CD4-positive, alpha-beta T cell treated with Interleukin-12 subunit alpha and Interleukin-12 subunit beta, for 1 hour (primary cell): Measurements from ENCODE around the gene FAM89B.

Source experiments
- DNase-seq: peaks from one replicate; pipeline ENCODE4 v3.0.0-alpha.2; 2020

Gene FAM89B

DNA sequence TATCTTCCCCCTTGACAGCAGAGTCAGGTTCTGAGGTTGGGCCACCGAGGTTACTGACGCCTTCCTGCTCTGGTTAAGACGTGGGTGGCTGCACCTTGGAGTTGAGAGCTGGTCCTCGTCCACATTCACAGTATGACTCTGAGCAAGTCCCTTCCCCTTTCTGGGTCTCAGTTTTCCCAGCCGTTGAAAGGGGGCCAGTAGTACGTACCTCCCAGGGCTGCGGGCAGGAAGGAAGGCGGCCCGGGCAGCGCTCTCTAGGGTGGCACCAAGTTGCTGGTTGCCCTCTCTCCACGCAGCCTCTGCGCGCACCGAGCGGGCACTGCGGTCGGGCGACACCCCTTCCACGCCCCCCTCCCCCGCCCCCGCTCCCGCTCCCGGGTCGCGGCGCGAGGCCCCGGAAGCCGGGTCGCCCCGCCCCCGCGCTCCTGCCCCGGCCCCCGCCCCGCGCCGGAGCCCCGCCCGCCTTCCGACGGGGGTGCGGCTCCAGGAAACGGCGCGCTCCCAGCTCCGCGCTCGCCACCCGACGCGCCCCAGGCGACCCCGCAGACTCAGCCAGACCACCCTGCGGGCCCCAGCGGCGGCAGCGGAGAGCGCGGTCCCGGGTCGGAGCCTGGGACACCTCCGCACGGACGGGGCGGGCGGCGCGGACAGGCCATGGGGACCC lies 3.4 kb downstream of the FAM89B start, which contains the start of gene EHBP1L1:
Gene EHBP1L1, plus strand, starts transcription at position 486 of the 664 bp plus-strand sequence. CDS start 250 bp downstream, outside the sequence.
- DNase-seq = peak; percentile 88

DNA sequence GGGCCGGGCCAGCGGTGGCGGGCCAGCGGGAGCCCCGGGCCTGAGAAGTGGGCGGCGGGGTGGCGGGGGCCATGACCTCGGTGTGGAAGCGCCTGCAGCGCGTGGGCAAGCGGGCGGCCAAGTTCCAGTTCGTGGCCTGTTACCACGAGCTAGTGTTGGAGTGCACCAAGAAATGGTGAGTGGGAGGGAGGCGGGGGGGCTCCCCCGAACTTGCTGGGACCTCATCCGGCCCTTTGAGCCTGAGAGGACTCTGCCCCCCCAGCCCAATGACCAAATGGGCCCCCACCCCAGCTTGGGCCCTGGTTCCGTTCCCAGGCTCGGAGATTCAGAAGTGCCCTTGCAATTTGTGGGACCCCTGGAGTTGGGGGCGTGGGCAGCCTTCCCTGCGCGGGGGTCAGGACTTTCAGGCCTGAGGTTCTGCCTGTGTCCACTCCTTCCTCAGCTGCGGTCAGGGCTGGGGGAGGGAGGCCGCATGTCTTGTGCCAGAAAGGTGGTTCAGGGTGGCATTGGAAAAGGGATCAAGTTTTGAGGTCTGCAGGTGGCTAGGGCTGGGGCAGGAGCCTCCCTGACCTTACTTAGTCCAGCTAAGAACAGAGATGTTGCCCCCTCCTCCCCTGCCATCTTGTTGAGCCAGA lies 4.0 kb downstream of the FAM89B start:
- DNase-seq = no peak

DNA sequence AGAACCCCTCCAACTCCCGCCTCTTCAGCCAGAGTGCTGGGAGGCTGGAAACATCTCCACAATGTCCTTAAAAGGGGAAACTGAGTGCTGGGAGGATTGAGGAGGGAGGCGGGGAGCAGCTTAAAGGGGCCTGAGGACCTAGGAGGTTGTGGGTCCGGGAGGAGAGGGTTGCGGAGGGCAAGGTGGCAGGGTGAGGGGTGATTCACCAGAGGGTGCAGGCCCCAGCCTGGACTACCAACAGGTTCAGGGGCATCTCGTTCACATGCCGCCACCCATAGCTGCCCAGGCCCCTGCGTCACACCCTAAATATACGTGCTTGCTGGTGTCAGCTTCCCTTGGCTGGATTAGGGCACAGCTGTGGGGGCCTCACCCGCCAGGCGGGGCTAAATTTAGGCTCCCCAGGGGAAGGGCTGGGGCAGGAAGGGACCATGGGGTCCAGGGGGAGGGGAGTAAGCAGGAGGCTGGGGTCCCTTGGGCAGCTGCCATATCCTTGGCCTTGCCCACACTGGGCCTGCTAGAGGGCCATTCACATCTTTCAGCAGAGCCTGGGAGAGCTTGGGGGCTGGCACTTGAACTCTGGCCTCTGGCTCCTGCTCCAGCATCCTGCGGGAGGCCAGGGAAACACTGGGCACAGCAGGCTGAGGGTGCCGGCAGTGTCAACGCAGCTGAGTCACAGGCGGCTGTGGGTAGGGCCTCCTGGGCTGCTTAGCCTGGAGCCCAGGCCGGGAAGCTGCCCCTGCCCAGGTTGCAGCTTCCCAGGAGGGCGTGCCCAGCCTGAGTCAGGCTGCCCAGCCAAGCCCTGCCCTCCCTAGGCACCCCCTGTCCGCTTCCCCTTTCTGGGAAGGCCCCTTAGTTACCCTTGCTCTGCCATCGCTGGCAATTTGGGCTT lies 4.8 kb downstream of the FAM89B start:
- peak; percentile 38 for DNase-seq

DNA sequence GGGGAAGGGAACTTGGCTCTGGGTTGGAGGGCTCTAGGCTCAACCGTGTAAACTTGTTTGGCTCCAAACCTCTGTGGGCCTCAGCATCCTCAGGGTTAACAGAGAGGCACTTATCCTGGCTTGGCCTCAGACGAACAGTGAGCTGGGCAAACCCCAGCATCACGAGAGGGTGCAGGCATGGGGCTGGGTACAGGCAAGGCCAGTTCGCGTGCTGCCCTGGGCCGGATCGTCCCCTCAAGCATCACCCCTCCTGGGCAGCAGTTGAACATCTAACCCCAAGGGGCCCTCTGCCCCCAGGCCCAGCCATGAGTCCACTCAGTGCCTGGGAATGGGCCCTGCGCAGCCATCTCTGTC lies 5.4 kb downstream of the FAM89B start:
- no peak for DNase-seq

DNA sequence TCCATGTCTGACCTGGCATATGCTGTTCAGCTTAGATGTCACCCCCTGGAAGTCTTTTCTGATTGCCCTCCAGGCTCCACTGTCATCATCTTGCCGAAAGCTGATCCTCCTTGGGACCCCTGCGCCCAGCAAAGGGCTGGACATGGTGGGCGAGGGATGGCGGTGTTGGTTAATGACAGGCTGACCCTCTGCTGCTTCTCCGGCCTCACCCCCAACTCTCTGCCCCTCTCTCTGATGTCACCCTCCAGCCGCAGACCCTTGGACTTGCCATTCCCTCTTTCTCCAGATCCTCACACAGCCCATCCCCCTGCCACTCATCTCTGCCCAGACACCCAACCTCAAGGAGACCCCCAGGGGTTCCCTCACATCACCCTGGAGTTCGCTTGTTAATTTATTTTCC lies 5.8 kb downstream of the FAM89B start:
- DNase-seq = no peak

DNA sequence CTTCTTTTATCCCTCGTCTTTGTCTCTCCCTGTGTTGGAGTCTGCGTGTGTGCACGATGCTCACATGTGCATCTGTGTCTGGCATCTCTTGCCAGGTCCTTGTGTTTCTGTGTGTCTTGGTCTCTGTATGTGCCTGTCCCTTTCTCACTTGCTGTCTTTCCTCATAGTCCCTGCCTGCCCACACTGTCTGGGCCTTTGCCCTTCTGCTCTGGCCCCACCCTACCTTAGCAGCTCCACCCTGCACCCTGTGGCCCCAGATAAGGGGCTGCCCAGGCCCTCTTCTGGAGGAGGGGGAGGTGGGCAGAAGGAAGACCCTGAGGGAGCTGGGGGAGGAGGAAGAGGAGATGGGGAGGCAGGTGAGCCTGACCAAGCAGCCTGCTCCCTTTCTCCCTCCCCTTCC lies 6.3 kb downstream of the FAM89B start:
- DNase-seq = no peak

DNA sequence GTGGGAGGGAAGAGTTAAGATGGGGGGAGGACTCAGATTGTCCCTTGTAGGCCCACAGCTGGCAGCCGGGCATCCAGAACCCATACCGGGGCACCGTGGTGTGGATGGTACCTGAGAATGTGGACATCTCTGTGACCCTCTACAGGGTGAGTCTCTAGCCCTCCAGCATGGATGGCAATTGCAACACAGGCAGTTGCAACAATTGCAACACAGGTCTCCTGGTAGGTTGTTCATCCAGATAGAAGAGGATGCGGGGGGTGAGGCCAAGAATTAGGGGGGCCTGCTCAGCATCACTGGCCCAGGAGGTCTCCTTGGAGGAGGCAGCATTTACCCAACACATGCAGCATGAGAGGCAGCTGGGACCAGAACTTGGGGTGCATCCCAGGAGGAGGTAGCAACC lies 7.0 kb downstream of the FAM89B start:
- DNase-seq = no peak

DNA sequence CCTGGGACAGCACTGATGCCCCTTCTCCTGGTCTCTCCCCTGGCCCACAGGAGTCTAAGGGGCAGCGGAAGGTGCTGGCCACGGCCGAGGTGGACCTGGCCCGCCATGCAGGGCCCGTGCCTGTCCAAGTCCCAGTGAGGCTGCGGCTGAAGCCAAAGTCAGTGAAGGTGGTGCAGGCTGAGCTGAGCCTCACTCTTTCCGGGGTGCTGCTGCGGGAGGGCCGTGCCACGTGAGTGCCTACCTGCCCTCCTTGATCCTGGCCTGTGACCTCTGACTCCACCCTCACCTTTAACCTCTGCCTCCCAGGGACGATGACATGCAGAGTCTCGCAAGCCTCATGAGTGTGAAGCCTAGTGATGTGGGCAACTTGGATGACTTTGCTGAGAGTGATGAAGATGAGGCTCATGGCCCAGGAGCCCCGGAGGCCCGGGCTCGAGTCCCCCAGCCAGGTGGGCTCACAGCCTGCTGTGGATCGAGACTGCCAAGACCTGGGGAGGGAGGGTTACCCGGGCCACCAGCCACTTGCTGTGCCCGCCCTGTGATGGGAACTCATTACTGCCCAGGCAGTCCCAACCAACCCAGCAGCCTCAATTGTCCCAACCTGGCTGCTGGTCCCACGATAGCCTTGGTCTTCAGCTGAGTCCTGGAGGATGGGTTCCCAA lies 7.8 kb downstream of the FAM89B start:
- DNase-seq = no peak

DNA sequence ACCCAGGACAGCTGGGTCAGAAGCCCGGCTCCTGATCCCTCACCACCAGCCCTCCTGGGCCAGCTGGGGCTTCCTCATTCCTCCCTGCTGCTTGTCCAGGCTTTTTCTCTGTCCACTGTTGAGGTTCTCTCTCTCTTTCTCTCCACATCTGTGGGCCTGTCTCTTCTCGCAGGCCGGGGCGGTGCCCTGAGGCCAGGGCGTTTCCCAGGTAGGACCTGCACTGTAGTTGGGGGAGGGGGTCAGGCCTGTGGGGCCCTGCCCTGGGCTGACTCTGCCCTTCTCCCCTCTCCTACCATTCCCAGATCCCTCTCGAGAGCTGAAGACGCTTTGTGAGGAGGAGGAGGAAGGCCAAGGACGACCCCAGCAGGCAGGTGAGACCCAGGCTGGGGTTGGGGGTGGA lies 8.4 kb downstream of the FAM89B start:
- DNase-seq = no peak

DNA sequence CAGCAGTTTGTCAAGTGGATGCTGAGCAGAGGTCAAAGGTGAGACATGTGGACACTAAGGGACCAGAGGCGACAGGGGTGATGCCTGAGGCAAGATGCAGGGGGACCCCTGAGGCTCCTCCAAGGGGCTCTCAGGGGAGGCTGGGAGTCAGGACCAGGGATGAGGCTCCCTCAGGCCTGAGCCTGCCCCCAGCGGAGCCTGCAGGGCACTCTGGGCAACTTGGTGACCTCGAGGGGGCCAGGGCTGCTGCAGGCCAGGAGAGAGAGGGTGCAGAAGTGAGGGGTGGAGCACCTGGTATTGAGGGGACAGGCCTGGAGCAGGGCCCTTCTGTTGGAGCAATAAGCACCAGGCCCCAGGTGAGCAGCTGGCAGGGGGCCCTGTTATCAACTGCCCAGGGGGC lies 9.6 kb downstream of the FAM89B start:
- DNase-seq = no peak

DNA sequence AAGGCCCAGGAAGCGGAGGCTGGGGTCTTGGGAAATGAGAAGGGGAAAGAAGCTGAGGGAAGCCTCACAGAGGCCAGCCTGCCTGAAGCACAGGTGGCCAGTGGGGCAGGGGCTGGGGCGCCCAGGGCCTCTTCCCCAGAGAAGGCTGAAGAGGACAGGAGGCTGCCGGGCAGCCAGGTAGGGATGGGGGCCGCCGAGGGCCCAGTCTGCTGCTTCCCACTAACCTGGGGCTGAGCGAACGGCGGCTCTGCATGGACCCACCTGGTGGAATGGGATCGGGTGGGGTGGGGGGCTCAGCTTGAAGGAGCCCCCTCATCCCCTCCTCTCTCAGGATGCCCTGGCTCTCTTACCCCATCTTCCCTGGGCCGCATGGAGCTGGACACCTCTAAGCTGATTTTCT lies 11.3 kb downstream of the FAM89B start:
- DNase-seq = no peak

DNA sequence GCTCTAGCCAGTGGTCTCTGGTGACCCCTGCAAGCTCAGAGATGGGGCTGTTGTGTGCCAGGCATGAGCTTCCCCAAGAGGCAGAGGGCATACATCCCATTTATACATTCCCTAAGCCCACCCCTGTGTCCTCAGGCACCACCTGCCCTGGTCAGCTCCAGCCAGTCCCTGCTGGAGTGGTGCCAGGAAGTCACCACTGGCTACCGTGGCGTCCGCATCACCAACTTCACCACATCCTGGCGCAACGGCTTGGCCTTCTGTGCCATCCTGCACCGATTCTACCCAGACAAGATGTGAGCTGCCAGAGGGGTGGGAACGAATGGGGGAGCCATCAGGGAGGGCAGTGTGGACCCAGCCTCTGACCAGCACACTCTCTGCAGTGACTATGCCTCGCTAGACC lies 11.8 kb downstream of the FAM89B start:
- DNase-seq = no peak

DNA sequence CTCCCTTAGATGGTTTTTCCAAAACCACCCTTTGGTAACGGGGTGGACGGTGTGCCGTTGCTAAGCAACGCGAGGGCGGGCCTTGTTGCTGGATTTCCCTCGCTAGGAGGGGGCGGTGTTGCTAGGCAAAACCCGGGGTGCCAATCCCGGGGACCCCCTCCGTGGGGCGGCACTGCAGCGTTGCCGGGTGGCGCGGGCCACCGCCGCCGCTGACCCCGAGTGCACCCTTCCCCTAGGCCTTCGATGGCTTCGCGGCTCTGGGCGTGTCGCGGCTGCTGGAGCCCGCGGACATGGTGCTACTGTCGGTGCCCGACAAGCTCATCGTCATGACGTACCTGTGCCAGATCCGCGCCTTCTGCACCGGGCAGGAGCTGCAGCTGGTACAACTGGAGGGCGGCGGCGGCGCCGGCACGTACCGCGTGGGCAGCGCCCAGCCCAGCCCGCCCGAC lies 12.4 kb downstream of the FAM89B start:
- DNase-seq = no peak

DNA sequence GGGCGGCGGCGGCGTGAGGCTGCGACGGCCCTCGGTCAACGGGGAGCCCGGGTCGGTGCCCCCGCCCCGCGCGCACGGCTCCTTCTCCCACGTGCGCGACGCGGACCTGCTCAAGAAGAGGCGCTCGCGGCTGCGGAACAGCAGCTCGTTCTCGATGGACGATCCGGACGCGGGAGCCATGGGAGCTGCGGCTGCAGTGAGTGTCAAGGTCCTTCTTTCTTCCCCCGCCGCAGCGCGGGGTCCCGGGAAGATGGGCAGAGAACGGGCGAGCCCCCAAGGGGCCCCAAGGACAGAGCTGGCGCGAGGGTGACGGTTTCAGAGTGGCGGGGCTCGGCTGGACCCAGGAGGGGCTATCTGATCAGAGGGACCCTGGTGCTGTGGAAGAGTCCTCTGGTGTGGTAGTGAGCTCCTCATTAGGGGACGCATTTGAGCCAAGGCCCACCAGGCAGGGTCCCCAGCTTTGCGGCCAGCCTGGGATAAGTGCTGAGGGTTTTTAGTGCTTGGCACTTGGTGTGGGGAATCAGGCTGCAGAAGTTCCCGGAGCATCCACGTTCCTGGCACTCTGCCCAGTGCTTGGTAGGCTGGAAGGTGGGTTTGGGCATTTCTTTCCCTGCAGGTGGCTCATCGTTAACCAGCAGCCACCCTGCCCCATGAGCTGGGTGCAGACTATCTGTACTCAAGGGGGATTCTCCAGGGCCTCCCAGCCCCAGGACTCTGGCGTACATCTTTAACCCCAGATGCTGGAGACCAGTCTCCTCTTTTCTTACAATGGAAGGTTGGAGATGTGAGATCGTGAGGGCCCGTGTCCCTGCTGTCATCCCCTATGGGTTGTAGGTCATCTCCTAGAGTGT lies 13.3 kb downstream of the FAM89B start:
- DNase-seq = no peak

DNA sequence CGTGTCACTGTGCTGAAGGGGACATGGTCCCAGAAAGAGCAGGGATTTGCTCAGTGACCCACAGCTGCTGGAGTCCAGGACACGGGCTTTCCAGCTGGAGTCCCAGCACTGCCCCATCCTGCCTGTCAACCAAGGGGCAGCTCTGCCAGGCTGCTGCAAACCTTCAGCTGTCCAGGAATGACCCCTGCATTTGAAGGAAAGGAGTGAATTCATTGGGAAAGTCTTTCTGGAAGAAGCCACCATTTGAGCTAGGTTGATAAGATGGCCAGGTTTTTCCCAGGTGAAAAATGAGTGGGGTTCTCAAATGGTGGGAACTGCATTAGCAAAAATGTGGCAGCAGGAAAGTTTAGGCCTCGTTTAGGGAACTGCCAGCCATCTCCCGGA lies 13.9 kb downstream of the FAM89B start:
- DNase-seq = no peak

DNA sequence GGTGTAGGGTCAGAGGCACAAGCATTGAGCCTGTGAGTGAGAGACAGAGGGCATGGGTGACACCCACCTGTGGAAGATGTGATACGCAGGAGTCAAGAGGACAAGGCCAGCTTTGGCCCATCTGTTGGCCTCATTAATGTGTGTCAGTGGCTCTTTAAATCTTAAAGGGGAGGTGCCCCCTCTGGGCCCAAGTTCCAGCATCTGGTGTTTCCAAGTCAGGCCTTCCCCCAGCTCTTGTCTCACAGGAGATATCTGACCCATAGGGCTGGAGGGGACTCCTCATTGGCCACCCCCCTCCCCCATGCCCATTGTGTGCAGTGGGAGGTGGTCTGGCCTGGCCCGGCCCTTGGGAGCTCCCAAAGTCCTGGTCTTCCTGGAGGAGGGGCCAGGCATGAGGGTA lies 14.3 kb downstream of the FAM89B start:
- DNase-seq = no peak

DNA sequence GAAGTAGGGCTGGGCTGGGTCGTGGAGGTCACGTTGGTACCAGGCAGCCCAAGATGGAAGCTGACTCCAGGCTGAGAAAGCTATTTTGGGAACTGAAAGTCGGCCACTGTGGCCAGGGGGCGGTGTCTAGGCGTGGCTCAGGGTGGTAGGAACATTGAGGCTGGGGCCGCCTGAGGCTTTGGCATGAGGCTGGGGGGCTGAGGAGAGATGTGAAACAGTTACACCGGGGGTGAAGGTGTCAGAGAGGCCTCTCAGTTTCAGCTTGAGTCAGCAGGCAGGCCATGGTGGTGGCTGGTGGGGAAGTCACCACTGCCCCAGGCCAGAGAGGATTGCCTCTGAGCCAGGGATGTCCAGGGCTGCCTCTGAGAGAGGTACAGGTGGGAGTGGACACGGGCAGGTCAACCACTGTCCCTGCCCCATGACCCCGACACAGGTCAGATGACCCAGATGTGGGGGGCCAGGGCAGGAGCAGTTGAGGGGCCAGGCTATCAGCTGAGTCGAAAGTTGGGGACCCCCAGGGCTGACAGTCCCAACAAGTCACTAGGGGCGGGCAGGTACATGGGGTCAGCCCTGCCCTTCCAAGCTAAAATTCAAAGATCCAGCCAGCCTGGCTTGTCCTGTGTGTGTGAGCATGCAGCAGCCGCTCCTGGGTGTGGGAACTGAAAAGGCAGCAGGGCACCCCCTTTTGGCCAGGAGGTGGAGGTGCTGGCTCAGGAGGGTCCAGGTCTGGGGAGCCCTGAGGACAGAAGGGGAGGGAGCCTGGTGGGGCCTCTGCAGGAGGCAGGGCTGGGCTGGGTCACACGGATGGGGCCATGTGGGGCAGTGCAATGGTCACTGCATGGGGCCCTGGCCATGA lies 16.1 kb downstream of the FAM89B start:
- peak; percentile 83 for DNase-seq

DNA sequence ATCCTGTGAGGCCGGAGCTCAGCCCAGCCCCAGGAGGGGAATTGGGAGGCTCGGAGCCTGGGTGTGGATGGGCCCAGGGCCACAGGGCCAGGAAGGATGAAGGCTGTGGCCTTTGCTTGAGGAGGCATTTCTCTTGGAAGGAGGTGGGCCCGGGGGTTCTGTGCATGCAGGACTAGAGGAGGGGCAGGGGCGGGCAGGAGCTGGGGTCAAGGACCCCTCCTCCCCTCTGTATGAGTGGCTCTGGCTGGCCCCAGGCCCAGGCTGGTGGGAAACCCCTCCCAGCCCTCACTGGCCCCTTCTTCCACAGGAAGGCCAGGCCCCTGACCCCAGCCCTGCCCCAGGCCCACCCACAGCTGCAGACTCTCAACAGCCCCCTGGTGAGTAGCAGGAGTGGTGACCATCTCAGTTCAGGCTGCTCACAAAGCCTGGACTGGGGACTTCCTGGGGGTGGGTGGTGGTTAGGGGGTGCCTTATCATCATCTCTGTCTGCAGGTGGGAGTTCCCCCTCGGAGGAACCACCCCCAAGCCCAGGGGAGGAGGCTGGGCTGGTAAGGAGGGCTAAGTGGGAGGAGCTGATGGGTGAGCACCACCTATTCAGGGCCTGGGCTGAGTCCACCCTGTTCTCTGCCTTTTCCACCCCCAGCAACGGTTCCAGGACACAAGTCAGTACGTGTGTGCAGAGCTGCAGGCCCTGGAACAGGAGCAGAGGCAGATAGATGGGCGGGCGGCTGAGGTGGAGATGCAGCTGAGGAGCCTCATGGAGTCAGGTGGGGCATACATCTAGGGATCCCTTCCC lies 17.3 kb downstream of the FAM89B start:
- peak; percentile 51 for DNase-seq

DNA sequence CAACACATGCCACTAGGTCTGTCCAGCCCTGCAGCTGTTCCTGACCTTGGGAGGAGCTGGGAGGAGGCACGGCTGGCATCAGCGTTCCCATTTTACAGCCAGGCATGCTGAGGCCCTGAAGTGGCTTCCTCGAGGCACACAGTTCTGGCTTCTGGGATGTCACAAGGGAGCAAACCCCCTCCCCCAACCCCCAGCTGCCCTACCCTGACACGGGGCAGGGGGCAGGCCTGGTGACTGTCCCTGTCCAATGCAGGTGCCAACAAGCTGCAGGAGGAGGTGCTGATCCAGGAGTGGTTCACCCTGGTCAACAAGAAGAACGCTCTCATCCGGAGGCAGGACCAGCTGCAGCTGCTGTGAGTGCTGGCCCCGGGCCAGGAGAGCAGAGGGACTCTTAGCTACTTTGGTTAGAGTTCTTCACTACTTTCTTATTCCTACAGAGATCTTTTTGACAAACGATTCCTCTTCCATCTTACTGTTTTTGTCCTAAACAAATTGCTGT lies 18.0 kb downstream of the FAM89B start:
- no peak for DNase-seq
